K562 (cell line): ENCODE results near the gene TRMT1L. TPM values are rescaled to one million over a fixed set of nuclear protein-coding genes. Genes with fewer than 3 reads are reported as not detected.

Source experiments
- FOSL1 ChIP-seq: fragments of 200-800 bp; sonication (Bioruptor generic); conservative IDR thresholded peaks from 2 replicates; pipeline ENCODE4 v1.6.1; 2016; ENCODE audit warnings: missing genetic modification characterization, missing compliant biosample characterization
- ILK ChIP-seq: fragments of 450-650 bp; IDR thresholded peaks from 2 replicates; pipeline ENCODE4 v1.6.1; 2016; ENCODE audit warnings: missing genetic modification characterization, low read depth, mild to moderate bottlenecking, missing compliant biosample characterization, moderate library complexity, borderline replicate concordance
- MEIS2 ChIP-seq: fragments of 450-650 bp; IDR thresholded peaks from 2 replicates; pipeline ENCODE4 v1.6.1; 2014; ENCODE audit warnings: mild to moderate bottlenecking; ENCODE audit not compliant: partially characterized antibody
- NR0B1 ChIP-seq: fragments of 450-650 bp; IDR thresholded peaks from one replicate; pipeline ENCODE4 v1.6.1; 2018; ENCODE audit warnings: mild to moderate bottlenecking, moderate library complexity; ENCODE audit not compliant: partially characterized antibody
- RBM14 ChIP-seq: fragments of 200-400 bp; formaldehyde crosslinking; IDR thresholded peaks from 2 replicates; pipeline ENCODE4 v1.6.1; 2018; ENCODE audit warnings: low read depth, mild to moderate bottlenecking, low read length, moderate library complexity, borderline replicate concordance; ENCODE audit not compliant: insufficient read depth
- RHOXF2B ChIP-seq: fragments of 250-450 bp; sonication (Bioruptor Pico); conservative IDR thresholded peaks from 2 replicates; pipeline ENCODE4 v1.5.1; 2021
- SETDB1 ChIP-seq: IDR thresholded peaks from one replicate; pipeline ENCODE4 v1.6.1; 2012; ENCODE audit warnings: low read length, control low read depth, inconsistent platforms
- SRF ChIP-seq, 2 experiments: fragments of 250-450, 450-650 bp in 1 of 2; sonication (Bioruptor Pico) in 1 of 2; sonication (generic) in 1 of 2; formaldehyde crosslinking; IDR thresholded peaks; 2 replicates each; pipeline versions ENCODE4 v1.5.0 to v1.5.1; 2020 to 2022; ENCODE audit warnings: mild to moderate bottlenecking in 1 of 2, missing genetic modification reagents in 1 of 2
- polyA plus RNA-seq, 8 experiments: library from polyadenylated mRNA; depleted of rRNA in 4 of 8; stranded (reverse) in 5 of 8; unstranded in 3 of 8; fragments of >200 nt; fragmentation: Nextera tagmentation in 2 of 8; fragmentation: Illumina TruSeq in 1 of 8; extraction: Ambion mirVana in 2 of 8; extraction: Trizol in 1 of 8; gene quantifications; 2 replicates each; pipeline versions ENCODE4 v1.2.1 to v1.2.3, GENCODE V29; 2011 to 2014; ENCODE audit warnings: inconsistent platforms in 1 of 8, missing spikeins in 1 of 8
- total RNA-seq, 7 experiments: library from RNA; depleted of rRNA in 6 of 7; stranded (reverse); fragments of >200 nt in 6 of 7; fragmentation: Illumina TruSeq in 2 of 7; extraction: Trizol in 2 of 7; gene quantifications; 2 replicates each; pipeline versions ENCODE4 v1.2.1 to v1.2.3, GENCODE V29; 2011 to 2021; ENCODE audit warnings: low replicate concordance in 1 of 7
- TF ChIP-seq, protein P1 (sequence below): IDR thresholded peaks from 2 replicates; pipeline ENCODE4 v1.6.1; 2011; ENCODE audit warnings: borderline replicate concordance, low read depth, mild to moderate bottlenecking, moderate library complexity, low read length; ENCODE audit not compliant: insufficient read depth, poor library complexity, severe bottlenecking
- TF ChIP-seq, protein P2 (sequence below), 2 experiments: fragments of 450-650 bp; IDR thresholded peaks; 2 replicates each; pipeline ENCODE4 v1.6.1; 2016

TRMT1L gene
- total and polyA plus RNA-seq, 9 of the 15 experiments (the other 6 are each of a cell fraction or from before 2014, with no cell fraction given): 6.4 to 88.9 (median 32.9) TPM

DNA sequence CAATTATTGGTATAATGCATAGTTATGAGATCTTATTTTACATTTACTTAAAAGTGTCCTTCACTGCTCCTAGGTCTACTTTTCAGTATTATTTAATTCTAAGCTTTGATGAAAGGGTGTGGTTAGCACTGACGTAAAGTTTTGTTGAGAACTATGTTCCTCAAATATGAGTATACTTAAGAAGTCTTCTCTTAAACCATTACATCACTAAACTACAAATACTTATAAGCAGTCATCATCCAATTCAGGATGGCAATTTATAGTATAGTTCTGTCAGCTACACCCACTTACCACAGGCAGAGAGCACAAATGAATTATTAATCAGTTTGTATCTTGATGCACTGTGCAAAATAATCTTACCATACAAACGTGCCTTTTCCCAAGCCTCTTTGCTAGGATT lies 27.0 kb downstream of the TRMT1L start (continued):
- TF ChIP-seq, protein P1, sequence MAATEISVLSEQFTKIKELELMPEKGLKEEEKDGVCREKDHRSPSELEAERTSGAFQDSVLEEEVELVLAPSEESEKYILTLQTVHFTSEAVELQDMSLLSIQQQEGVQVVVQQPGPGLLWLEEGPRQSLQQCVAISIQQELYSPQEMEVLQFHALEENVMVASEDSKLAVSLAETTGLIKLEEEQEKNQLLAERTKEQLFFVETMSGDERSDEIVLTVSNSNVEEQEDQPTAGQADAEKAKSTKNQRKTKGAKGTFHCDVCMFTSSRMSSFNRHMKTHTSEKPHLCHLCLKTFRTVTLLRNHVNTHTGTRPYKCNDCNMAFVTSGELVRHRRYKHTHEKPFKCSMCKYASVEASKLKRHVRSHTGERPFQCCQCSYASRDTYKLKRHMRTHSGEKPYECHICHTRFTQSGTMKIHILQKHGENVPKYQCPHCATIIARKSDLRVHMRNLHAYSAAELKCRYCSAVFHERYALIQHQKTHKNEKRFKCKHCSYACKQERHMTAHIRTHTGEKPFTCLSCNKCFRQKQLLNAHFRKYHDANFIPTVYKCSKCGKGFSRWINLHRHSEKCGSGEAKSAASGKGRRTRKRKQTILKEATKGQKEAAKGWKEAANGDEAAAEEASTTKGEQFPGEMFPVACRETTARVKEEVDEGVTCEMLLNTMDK: no peak
- no peak for TF ChIP-seq RBM14
- TF ChIP-seq, protein P2, sequence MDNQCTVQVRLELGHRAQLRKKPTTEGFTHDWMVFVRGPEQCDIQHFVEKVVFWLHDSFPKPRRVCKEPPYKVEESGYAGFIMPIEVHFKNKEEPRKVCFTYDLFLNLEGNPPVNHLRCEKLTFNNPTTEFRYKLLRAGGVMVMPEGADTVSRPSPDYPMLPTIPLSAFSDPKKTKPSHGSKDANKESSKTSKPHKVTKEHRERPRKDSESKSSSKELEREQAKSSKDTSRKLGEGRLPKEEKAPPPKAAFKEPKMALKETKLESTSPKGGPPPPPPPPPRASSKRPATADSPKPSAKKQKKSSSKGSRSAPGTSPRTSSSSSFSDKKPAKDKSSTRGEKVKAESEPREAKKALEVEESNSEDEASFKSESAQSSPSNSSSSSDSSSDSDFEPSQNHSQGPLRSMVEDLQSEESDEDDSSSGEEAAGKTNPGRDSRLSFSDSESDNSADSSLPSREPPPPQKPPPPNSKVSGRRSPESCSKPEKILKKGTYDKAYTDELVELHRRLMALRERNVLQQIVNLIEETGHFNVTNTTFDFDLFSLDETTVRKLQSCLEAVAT (IDR thresholded peaks at IDR 0.05): no peak
- no peak for TF ChIP-seq SETDB1
- no peak for TF ChIP-seq SRF (CRISPR knock-in tag; IDR thresholded peaks at IDR 0.05)
- no peak for TF ChIP-seq ILK (tag)
- TF ChIP-seq RHOXF2B (CRISPR knock-in tag): no peak
- no peak for TF ChIP-seq MEIS2
- TF ChIP-seq FOSL1 (tag): no peak
- no peak for TF ChIP-seq NR0B1
